ENCODE results near the gene NUP85. TPM values are rescaled to one million over a fixed set of nuclear protein-coding genes. Genes with fewer than 3 reads are reported as not detected.

The NUP85 gene
- total RNA-seq, 2 donors from 2014 or later: 28.6 to 37.9 TPM

- DNase-seq (no peak), ATAC-seq (peak in 1 of 2 donors; percentile 11)
- intact Hi-C loops (cut with DNase I): no loop called here
These were observed 55.3 kb downstream of the NUP85 start for GRCh38 chr17:75260641-75261335.

GRCh38 chr17:75261336-75262111 lies 56.0 kb downstream of the NUP85 start, which contains the start of the genes GGA3 and MRPS7:
TSS of gene GGA3 (minus strand) at chr17:75261606. CDS start at chr17:75261587, 19 bp downstream.
TSS of gene MRPS7 (plus strand) at chr17:75261879. CDS start at chr17:75261901, 22 bp downstream.
- peak; percentile 97 for DNase-seq
- intact Hi-C loops (cut with DNase I): no loop called here
- ATAC-seq: peak; percentile 98

GRCh38 chr17:75262112-75262606 lies 56.7 kb downstream of the NUP85 start:
- intact Hi-C loops (cut with DNase I): no loop called here
- no peak for DNase-seq
- peak in 1 of 2 donors; percentile 0 for ATAC-seq

GRCh38 chr17:75263055-75263454 lies 57.6 kb downstream of the NUP85 start:
- intact Hi-C loops (cut with DNase I): no loop called here
- no peak for DNase-seq

GRCh38 chr17:75265614-75266315 lies 60.3 kb downstream of the NUP85 start:
- ATAC-seq: no peak
- DNase-seq: no peak
- intact Hi-C loops (cut with DNase I): no loop called here

More at GRCh38 chr17:75263055-75263454, 57.6 kb downstream of the NUP85 start:
- no peak for ATAC-seq

- intact Hi-C loops (cut with DNase I): no loop called here
- DNase-seq: no peak
- ATAC-seq: no peak
These were observed 61.1 kb downstream of the NUP85 start for GRCh38 chr17:75266316-75267152.

GRCh38 chr17:75267153-75267410 lies 61.6 kb downstream of the NUP85 start:
- DNase-seq (no peak), ATAC-seq (no peak)
- intact Hi-C loops (cut with DNase I): no loop called here

GRCh38 chr17:75267411-75268232 lies 62.1 kb downstream of the NUP85 start:
- DNase-seq (no peak), ATAC-seq (no peak)
- intact Hi-C loops (cut with DNase I): no loop called here

GRCh38 chr17:75269844-75270217 lies 64.4 kb downstream of the NUP85 start:
- DNase-seq: no peak
- no peak for ATAC-seq
- intact Hi-C loops (cut with DNase I): no loop called here

- ATAC-seq (peak; percentile 58 to 68), DNase-seq (peak; percentile 83)
- intact Hi-C loops (cut with DNase I): no loop called here
These were observed 64.9 kb downstream of the NUP85 start for GRCh38 chr17:75270218-75270965.

GRCh38 chr17:75270966-75271232 lies 65.4 kb downstream of the NUP85 start, which contains the start of gene MIF4GD:
TSS of gene MIF4GD (minus strand) at chr17:75271231. CDS start at chr17:75270195, 1,036 bp downstream.
- intact Hi-C loops (cut with DNase I): no loop called here
- no peak for ATAC-seq
- no peak for DNase-seq

- ATAC-seq (peak; percentile 81 to 87), DNase-seq (peak; percentile 84)
- intact Hi-C loops (cut with DNase I): no loop called here
These were observed 65.9 kb downstream of the NUP85 start for GRCh38 chr17:75271233-75271954.

- intact Hi-C loops (cut with DNase I): no loop called here
- peak; percentile 75 for DNase-seq
- ATAC-seq: peak; percentile 12 to 28
These were observed 66.7 kb downstream of the NUP85 start for GRCh38 chr17:75271955-75272847.

- ATAC-seq: no peak
- intact Hi-C loops (cut with DNase I): no loop called here
These were observed 67.3 kb downstream of the NUP85 start for GRCh38 chr17:75272848-75273184.

GRCh38 chr17:75273977-75274708 lies 68.7 kb downstream of the NUP85 start:
- DNase-seq: no peak
- no peak for ATAC-seq
- intact Hi-C loops (cut with DNase I): no loop called here

More at GRCh38 chr17:75272848-75273184, 67.3 kb downstream of the NUP85 start:
- DNase-seq: no peak
